ENCODE measurements around the gene GSG1.

GSG1 gene

GRCh38 chr12:13117029-13117428 lies 13.6 kb upstream of the GSG1 start:
- no peak for DNase-seq

GRCh38 chr12:13116259-13116658 lies 12.8 kb upstream of the GSG1 start:
- DNase-seq = no peak

DNA sequence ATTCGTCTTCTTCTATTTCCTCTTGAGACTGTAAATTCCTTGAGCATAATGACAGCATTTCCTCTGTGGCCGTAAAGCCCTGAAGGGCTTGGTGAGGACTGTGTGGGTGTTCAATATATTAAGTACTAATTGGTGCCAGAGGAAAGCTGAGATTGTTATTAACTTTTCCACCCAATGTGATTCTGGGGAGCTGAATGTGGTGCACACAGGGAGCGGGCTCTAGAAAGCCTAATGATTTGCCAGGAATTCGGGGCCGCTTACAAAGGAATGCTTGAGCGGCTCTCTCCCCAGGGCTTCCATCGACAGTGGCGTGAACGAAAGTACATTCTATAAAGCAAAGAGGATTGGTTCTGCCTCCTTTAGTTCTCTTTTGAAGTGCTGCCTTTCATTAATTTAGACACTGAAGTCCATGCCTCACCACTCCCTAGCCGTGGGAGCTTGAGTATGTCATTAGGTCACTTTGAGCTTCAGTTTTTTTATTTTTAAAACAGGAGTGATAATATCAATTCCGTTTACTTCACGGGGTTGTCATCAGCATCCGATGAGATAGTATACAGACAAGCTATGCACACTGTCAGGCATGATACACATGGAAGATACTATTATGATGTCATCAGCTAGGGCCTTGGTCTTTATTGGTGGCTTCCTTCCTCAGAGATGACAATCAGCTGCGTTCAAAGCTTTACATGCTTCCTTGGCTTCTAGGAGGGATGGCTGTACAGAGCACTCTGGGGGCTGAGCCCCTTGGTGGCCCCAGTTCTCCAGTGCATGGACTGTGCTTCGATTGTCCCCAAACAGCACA lies 11.0 kb upstream of the GSG1 start:
- DNase-seq = no peak

DNA sequence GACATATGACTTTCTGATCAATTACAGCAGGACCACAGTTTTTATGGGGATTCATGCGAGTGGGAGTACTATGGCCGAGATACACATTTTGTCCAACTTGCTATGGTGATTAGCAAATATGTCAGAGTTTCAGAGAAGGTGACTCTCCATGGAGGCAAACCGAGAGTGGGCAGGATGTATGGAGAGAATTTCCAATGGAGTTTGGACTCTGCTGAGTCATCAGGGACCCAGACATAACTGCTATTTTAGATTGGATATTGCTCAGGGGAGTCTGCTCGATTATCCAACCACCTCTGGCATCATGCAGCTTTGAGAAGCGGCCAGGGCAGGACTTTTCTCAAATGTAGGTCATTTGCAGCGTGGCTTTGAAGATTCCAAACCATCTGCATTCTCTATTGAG lies 9.5 kb upstream of the GSG1 start:
- DNase-seq = no peak

DNA sequence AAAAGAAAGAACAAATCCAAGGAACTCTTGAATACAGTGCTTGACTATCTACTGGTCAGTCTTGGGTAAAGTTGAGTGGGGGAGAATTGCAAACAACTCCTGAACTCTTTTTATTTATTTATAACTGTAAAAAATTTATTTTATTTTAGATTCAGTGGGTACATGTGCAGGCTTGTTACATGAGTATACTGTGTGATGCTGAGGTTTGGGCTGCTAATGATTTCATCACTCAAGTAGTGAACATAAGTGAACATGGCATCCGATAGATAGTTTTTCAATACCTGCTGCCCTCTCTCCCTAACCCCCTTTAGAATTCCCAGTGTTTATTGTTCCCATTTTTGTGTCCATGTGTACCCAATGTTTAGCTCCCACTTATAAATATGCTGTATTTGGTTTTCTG lies 3.2 kb upstream of the GSG1 start:
- DNase-seq = no peak

GRCh38 chr12:13105781-13106180 lies 2.3 kb upstream of the GSG1 start:
- DNase-seq = no peak

DNA sequence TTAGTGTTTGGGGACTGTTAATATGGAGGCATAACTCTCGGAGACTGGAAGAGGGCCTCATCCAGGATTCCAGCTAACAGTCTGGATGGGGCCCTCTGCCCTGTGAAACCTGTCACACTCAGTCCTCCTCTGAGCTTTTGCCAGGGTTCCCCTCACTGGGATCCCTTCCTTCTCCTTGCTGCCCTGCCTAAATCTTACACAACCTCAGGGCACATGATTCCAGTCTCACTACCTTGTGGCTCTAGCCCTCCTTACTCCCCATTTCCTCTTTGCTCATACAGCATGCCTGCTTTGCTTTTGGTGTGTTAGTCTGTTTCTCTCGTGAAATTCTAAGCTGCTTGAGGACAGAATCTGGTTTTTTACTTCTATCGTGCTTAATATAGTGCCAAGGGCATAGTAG lies 942 bp upstream of the GSG1 start:
- no peak for DNase-seq

GRCh38 chr12:13102461-13103195 lies 839 bp downstream of the GSG1 start:
- DNase-seq = no peak

- DNase-seq = no peak
These were observed 1.6 kb downstream of the GSG1 start for GRCh38 chr12:13101821-13102375.

DNA sequence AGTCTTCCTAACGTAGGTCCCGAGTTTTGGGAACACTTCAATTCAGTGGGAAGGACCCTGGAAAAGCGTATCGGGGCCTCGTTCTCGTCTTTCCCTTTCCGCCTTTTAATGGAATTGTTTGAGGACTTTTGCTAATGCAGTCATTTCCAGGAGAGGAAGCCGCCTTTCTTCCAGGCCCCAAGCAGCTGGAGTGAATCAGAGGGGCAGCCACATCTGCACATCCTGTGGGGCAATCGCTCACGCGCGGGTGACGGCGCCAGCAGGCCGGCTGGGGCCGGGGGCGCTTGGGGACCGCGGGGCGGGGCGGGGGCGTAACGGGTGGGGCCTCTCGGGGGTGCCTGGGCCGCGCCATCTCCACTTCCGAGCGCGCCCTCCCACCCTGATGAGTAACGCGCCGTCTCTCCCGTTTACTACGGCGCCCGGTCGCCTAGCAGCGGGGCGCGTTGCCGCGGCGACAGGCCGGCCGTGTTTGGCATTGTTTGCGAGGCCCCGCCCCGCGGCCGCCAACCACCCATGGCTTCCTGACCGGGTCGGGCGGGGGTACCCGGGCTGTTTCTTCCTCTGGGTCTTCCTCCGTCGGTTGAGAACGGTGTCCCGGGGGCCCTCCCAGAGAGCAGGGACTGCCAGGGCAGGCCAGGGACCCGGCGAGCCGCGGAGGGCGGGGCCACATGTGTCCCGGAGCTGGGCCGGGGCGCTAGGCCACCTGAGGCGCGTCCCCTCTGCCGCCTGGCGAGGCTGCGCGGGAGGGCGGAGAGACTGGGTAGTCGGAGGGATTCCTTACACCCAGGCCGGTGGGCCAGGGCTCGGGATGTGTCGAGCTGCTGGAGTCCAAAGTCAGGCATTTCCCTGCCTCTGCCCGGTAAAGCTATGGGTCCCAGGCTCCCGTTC lies 2.3 kb downstream of the GSG1 start:
- DNase-seq = peak; percentile 61

- DNase-seq = no peak
These were observed 2.9 kb downstream of the GSG1 start for GRCh38 chr12:13100605-13100881.

DNA sequence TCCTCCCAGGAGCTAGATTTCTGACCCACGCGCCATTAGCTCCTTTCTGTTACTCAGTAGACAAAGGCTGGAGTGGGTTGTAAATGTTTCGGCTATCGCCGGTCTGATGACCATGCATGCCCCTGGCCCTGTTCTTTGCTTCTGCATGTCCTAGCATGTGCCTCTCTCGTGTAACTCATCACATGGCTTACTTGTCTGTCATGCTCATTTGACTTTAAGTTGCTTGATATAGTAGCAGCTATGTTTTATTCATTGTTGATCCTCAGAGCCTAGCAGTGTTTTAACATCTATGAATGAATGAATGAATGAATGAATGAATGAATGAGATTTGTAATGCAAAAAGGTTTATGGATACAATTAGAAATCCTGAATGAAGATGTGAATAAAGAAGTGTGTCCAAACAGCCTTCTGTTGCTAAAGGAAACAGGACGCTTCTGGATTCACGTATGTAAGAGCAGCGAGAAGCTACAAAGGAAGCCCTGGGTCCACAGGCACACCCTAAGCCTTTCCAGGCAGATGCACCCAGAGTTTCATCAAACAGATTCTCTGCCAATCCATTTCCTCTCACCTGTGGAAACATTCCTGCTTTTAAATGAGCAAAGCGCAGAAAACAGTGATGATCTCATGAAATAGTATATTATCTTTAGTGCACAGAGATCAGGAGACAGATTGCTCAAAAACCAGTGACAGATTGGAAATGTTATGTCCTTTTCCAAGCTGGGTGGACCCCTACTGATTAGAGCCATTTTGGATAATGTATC lies 3.4 kb downstream of the GSG1 start:
- DNase-seq = no peak

GRCh38 chr12:13099066-13099843 lies 4.2 kb downstream of the GSG1 start:
- DNase-seq = no peak

DNA sequence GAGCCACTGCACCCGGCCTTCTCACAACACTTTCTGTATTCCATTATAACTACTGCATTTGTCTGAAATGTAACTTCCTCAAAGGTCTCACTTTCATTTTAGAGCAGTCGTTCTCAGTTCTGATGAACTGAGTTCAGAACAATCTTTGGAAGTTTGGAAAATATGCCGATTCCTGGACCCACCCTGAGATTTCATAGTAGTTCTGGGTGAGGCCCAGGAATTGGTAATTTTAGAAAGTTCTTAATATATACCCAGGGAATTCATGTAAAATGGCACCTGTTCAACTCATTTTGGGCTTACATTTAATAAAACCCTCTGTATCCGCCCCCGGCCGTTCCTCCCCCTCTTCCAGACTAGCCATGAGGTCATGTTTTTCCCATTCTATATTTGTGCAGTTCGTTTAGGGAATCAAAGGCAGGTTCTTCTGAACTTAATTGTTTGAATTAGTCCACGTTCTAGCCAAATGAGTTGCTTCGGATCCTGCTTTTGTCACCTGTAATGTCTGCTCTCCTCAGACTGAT lies 5.9 kb downstream of the GSG1 start:
- DNase-seq = no peak

DNA sequence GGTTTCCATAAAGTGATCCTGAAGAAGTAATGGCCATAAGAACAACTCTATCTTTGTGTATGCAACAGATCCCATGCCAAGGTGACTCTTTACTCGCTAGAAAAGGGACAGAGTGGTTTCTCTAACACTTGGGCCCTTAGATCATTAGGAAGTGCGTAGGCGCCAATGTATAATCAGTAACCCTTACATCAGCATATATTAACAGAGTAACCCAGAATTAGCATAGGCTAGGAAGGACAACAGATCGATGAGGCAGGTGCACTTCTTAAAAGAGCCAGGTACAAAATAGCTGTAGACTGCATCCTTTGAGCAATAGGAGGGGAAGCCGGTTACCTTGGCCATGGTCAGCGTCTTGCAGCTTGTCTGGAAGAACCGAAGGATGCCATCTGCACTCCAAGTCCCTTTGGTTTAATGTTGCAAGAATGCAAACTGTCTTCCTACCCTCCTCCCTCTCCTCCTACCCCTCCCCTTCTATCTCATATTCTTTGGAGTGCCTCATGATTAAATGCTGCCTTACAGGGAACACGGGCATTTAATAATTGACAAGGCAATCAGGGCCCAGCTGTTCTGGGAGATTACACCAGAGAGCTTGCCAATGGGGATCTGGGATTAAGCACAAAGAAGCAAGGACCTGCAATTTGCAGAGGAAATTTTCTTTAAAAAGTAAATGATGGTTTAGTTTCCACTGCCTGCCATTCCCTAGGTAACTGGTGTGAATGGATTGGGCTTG lies 8.0 kb downstream of the GSG1 start:
- DNase-seq = no peak

DNA sequence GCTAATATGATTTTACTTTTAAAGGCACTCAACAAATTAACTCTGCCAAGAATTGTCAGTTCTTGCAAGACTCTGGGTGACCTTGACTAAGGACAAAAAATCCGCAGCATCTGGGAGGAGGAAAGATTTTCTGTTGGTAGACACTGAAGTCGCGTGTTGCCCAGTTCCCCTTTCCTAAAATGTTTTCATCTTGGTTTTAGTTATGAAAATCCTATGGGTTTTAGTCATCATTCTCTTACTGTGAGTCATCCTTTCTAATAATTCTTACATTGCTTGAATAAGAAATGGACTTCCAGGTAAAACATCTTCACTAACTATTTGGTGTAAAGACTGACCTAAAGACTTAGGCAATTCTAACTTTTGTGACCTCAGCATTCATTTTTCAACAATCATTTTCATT lies 9.1 kb downstream of the GSG1 start:
- DNase-seq = no peak

GRCh38 chr12:13093848-13094220 lies 9.6 kb downstream of the GSG1 start:
- no peak for DNase-seq

DNA sequence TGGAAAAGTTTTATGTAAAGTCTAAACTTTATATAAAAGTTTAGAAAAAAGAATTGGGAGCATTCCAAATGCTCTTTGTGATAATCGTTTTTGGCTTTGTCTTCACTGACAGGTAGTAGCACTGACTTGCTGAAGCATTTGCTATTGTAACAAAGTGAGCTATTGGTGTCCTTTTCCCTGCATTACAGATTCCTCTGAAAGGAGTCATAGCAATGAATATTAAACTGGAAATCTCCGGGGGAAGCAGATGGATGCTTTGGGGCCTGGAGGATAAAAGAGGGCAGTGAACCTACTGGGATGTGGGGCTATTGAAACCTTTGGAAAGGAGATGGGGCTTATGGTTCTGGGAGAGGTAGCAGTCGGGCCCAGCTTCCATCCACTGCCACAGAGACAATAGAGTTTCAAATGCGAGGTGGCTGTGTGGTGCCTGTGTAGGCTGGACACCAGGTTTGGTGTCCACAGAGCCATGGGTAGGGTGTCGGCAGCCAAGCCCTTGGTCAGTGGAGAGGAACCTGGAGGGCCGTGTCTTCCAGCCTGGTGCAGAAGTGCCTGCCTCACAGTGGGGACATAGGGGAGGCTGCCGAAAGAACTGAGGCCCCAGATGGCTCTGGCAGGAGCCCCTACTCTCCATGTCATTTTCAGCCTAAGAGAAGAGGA lies 10.1 kb downstream of the GSG1 start:
- DNase-seq = no peak

GRCh38 chr12:13091832-13092231 lies 11.6 kb downstream of the GSG1 start:
- no peak for DNase-seq

DNA sequence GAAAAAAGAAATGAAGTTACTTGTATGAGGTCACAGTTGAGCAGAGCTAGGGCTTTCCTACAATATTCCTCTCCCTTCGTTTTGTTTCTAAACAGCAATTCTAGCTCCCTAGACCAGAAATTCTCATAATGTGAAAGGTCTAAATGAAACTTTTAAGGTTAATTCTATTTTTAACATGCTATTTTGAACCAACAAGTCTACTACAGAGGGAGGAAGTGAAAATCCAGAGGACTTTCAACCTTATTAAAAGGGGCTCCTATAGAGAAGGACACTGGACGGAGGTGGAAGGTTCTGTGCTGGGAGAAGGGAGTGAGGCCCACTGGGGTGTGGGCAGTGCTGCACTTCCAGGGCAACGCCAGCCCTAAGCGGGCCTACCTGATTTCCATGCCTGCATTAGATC lies 13.4 kb downstream of the GSG1 start:
- no peak for DNase-seq
